ENCODE results near the gene INTS1. TPM values are rescaled to one million over a fixed set of nuclear protein-coding genes. Genes with fewer than 3 reads are reported as not detected.

The INTS1 gene
- total RNA-seq, 1 donor from 2014 or later, result 163 TPM

DNA sequence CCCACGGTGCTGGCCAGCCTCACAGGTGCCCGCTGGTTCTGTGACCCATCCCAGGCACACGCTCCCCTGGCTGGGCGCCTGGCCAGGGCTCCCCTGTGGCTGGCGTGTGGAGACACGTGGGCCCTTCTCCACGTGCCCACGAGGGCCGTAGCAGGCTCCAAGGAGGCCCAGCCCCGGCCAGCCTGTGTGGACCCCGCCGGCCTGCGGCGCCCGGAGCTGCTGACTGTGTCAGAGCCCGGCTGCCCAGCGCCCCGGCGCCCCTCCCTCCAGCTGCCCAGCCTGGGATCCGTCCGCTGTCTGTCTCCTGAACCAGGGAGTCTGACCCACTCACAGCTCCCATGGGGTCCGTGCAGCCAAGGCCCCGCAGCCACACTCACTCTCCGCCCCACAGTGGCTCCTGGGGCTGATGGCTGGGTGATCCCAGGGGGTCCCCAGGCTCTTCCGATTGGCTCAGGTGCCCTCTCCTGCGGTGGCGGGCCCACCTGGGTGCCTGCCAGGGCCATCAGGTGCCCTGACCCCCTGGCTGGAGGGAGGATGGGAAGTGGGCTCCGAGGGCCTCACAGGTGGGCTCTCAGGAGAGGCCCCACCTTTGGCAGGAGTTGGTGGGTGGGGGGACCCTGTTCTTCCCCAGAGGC, 42.2 kb upstream of the INTS1 start:
- Mint-ChIP-seq H3K9me3 (no peaks in the 10 kb centered on the region), H3K36me3 (peaks cover 5% of the 10 kb centered on the region), H3K4me3 (no peak overlapping the region), H3K27ac (no peak overlapping the region), H3K27me3 (ENCODE audit: low read depth) (no peaks in the 10 kb centered on the region), H3K4me1 (no peaks in the 10 kb centered on the region)
- no peak for DNase-seq (ENCODE audit: low spot score in 2 of 2, unreplicated experiment in 2 of 2)
- TF ChIP-seq, protein P1, sequence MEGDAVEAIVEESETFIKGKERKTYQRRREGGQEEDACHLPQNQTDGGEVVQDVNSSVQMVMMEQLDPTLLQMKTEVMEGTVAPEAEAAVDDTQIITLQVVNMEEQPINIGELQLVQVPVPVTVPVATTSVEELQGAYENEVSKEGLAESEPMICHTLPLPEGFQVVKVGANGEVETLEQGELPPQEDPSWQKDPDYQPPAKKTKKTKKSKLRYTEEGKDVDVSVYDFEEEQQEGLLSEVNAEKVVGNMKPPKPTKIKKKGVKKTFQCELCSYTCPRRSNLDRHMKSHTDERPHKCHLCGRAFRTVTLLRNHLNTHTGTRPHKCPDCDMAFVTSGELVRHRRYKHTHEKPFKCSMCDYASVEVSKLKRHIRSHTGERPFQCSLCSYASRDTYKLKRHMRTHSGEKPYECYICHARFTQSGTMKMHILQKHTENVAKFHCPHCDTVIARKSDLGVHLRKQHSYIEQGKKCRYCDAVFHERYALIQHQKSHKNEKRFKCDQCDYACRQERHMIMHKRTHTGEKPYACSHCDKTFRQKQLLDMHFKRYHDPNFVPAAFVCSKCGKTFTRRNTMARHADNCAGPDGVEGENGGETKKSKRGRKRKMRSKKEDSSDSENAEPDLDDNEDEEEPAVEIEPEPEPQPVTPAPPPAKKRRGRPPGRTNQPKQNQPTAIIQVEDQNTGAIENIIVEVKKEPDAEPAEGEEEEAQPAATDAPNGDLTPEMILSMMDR (IDR thresholded peaks at IDR 0.05; ENCODE audit: unreplicated experiment), result no peak

DNA sequence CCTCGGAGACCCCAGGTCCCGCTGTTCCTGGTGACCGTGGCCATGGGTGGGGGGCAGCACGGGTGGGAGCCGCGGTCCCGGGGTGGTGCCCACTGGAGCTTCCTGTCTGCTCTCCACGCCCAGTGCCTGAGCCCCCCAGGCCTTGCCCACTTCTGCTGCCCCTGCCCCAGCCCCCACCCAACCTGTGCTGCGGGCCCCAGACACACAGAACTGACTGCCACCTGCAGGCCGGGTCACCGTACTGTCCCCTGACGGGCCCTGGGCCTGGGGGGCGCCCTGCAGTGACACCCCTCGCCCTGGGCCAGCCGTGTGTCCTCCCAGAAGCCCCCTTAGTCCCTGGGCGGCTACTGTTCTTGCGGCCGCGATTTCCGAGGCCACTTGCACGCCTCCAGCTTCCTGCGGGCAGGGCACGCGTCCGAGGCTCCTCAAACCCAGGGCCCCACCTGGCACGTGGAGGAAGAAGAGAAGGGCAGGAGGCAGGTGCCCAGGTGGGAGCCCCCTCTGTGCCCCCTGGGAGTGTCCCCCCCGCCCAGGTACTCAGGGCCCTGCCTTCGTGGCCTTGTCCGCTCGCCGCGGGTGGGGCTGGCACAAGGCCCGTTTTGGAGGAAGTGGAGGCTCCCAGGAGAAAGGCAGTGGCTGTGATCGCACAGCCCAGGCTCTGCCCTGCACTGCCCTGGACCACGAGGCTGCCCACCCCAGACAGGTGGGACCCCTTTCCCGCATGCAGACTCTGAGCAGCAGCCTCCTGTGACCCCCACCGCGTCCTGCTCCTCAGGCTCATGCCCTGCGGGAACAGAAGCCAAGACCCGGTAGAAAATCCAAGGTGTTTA, 41.4 kb upstream of the INTS1 start:
- no peaks in the 10 kb centered on the region for H3K9me3 Mint-ChIP-seq
- no peak for DNase-seq (ENCODE audit: low spot score in 2 of 2, unreplicated experiment in 2 of 2)
- TF ChIP-seq, protein P1 (IDR thresholded peaks at IDR 0.05; ENCODE audit: unreplicated experiment), result no peak
- H3K27me3 Mint-ChIP-seq (ENCODE audit: low read depth), result no peaks in the 10 kb centered on the region
- no peaks in the 10 kb centered on the region for H3K4me1 Mint-ChIP-seq
- H3K36me3 Mint-ChIP-seq, result peaks cover 5% of the 10 kb centered on the region
- peak overlapping the region; percentile 56 for H3K27ac Mint-ChIP-seq
- H3K4me3 Mint-ChIP-seq, result no peak overlapping the region

DNA sequence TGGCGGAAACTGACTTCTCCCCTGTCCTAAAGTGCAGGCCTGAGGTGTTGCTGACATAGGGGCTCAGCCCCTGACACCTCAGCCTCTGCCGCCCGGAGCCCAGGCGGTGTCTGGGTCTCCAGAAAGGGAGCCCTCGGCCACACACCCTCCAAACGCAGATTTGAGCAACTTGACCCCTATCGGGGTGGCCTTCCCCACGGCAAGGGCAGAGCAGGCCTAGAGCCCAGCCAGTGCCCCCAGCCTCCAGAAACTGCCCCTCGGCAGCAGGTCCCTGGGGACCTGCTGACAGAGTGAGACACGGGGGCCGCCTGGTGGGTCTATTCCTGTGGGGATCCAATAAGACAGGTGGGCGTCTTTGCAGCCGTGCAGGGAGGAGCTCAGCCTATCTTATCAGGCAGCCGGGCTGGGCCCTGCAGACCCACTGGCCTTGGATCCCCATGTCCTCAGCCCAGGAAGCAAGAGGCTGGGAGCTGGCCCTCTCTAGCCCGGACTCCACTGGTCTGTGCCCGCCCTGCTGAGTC, 40.8 kb upstream of the INTS1 start:
- Mint-ChIP-seq H3K4me1 (no peaks in the 10 kb centered on the region), H3K27me3 (ENCODE audit: low read depth) (no peaks in the 10 kb centered on the region), H3K27ac (no peak overlapping the region), H3K9me3 (no peaks in the 10 kb centered on the region), H3K36me3 (peaks cover 5% of the 10 kb centered on the region), H3K4me3 (no peak overlapping the region)
- no peak for DNase-seq (ENCODE audit: low spot score in 2 of 2, unreplicated experiment in 2 of 2)
- TF ChIP-seq, protein P1 (IDR thresholded peaks at IDR 0.05; ENCODE audit: unreplicated experiment), result no peak

DNA sequence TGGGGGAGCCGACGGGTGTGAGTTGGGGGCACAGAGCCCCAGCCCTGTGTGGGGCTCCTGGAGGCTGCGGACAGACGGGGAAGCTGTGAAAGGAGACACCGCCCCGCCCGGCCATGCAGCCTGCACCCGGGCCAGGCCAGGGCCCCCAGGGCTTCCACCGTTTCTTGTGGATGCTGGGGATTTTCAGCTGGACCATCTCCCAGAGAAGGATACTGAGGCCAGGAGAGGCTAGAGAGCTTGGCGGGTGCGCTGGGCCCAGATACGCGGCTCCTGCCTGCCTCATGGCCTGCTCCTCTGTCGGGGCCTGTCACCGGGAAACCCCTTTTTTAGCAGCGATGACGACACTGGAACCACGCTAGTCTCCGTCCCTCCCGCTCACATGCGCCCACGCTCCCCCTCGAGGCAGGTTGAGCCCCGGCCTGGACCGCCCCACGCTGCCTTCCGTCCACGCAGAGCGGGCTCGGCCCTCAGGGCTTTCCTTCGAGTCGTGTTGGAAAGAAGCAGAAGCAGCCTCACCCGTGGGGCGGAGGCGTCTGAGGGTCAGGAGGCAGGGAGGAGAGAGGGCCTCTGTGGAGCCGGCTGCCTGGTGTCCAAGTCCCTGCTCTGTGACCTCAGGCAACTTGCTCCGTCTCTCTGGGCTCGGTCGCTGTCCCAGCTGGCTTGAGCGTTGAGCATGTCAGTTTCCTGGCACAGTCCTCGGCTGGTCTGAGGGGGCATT, 40.1 kb upstream of the INTS1 start:
- TF ChIP-seq, protein P1 (IDR thresholded peaks at IDR 0.05; ENCODE audit: unreplicated experiment), result no peak
- Mint-ChIP-seq H3K4me3 (no peak overlapping the region), H3K27ac (no peak overlapping the region), H3K9me3 (no peaks in the 10 kb centered on the region), H3K36me3 (peaks cover 5% of the 10 kb centered on the region), H3K4me1 (no peaks in the 10 kb centered on the region), H3K27me3 (ENCODE audit: low read depth) (no peaks in the 10 kb centered on the region)
- DNase-seq (ENCODE audit: low spot score in 2 of 2, unreplicated experiment in 2 of 2), result no peak

DNA sequence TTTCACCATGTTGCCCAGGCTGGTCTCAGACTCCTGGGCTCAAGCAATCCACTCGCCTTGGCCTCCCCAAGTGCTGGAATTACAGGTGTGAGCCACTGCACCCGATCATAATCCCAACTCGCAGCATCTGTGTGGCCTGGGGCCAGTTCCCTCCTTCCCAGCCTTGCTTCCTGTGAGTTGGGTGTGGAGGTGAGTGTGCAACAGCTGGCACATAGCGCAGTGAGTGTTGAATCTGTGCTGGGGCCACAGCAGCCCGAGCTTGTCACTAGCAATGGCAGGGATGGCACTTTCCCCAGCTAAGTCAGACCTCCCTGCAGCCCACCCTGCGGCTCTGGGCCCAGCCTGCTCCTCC, 39.6 kb upstream of the INTS1 start:
- TF ChIP-seq, protein P1 (IDR thresholded peaks at IDR 0.05; ENCODE audit: unreplicated experiment), result no peak
- Mint-ChIP-seq H3K27me3 (ENCODE audit: low read depth) (no peaks in the 10 kb centered on the region), H3K27ac (no peak overlapping the region), H3K9me3 (no peaks in the 10 kb centered on the region), H3K4me1 (peaks cover 3% of the 10 kb centered on the region), H3K36me3 (peaks cover 5% of the 10 kb centered on the region), H3K4me3 (no peak overlapping the region)
- DNase-seq (ENCODE audit: low spot score in 2 of 2, unreplicated experiment in 2 of 2), result no peak
